GM18502 (cell line): Measurements from ENCODE around the gene GPR179.
A peak's percentile ranks its signal among the peaks of the same experiment; 100 is the strongest.
"Not testable (repeated sequence)": the region's sequence is repeated elsewhere in the genome, so short reads cannot be mapped to it uniquely, and the experiment has no call there.

Experiments used
- ATAC-seq: cut with Tn5 transposase; IDR thresholded peaks from one replicate; pipeline ENCODE4 v1.9.1; 2021; ENCODE audit warnings: mild to moderate bottlenecking; ENCODE audit not compliant: unreplicated experiment, poor library complexity

Gene GPR179

GRCh38 chr17:38324141-38324697 lies 19.5 kb downstream of the GPR179 start:
- ATAC-seq = no peak

- ATAC-seq = no peak
Observed at GRCh38 chr17:38322897-38323296, 20.9 kb downstream of the GPR179 start.

- no peak for ATAC-seq
Observed at GRCh38 chr17:38322156-38322779, 21.5 kb downstream of the GPR179 start.

GRCh38 chr17:38320482-38320881 lies 23.3 kb downstream of the GPR179 start:
- ATAC-seq = no peak

GRCh38 chr17:38317081-38317480 lies 26.7 kb downstream of the GPR179 start:
- no peak for ATAC-seq

- ATAC-seq = no peak
Observed at GRCh38 chr17:38315497-38315896, 28.3 kb downstream of the GPR179 start.

- peak; percentile 94 for ATAC-seq
Observed at GRCh38 chr17:38296834-38297517, 46.8 kb downstream of the GPR179 start, which contains the start of gene MRPL45. Gene MRPL45, plus strand, starts transcription at chr17:38297168. Its CDS starts 16 bp downstream, at chr17:38297184.

GRCh38 chr17:38295602-38296365 lies 48.0 kb downstream of the GPR179 start:
- not testable (repeated sequence) for ATAC-seq

GRCh38 chr17:38289760-38290159 lies 54.0 kb downstream of the GPR179 start:
- ATAC-seq = not testable (repeated sequence)

- ATAC-seq = not testable (repeated sequence)
Observed at GRCh38 chr17:38288217-38288827, 55.4 kb downstream of the GPR179 start.

GRCh38 chr17:38286501-38287091 lies 57.2 kb downstream of the GPR179 start:
- not testable (repeated sequence) for ATAC-seq

GRCh38 chr17:38285994-38286393 lies 57.8 kb downstream of the GPR179 start:
- ATAC-seq = not testable (repeated sequence)
